ENCODE data around the gene PGAM2. TPM values are rescaled to one million over a fixed set of nuclear protein-coding genes. Genes with fewer than 3 reads are reported as not detected.
A peak's percentile ranks its signal among the peaks of the same experiment; 100 is the strongest.

The PGAM2 gene
- total RNA-seq, 1 experiment from 2014 or later, result 8.7 TPM

- Histone ChIP-seq H3K27ac (ENCODE audit: insufficient read length, low read depth, low read length) (no peak overlapping the region), H3K23me2 (ENCODE audit: insufficient read length, low read depth, low read length, poor library complexity, severe bottlenecking) (no peaks in the 10 kb centered on the region), H4K5ac (ENCODE audit: insufficient read length, low read depth, low read length) (no peak overlapping the region), H3T11ph (ENCODE audit: low read length) (no peak overlapping the region), H3K14ac (ENCODE audit: insufficient read depth, low read length) (no peak overlapping the region), H3K4me2 (ENCODE audit: insufficient read depth, insufficient read length, low read length) (no peak overlapping the region), H2BK120ac (ENCODE audit: low read depth, low read length, poor library complexity, severe bottlenecking) (no peak overlapping the region), H3K79me1 (ENCODE audit: insufficient read depth, low read depth, low read length, poor library complexity, severe bottlenecking) (no peaks in the 10 kb centered on the region), H2BK20ac (ENCODE audit: low read depth, low read length, poor library complexity, severe bottlenecking) (no peak overlapping the region), H2AK5ac (ENCODE audit: insufficient read length, low read length) (no peak overlapping the region), H4K91ac (ENCODE audit: insufficient read length, low read depth, low read length) (no peak overlapping the region), H4K20me1 (ENCODE audit: control insufficient read depth, insufficient read depth, insufficient read length) (no peaks in the 10 kb centered on the region), H2BK12ac (ENCODE audit: insufficient read length, low read depth, low read length) (no peak overlapping the region), H3K23ac (ENCODE audit: insufficient read length, low read depth, low read length) (no peak overlapping the region), H3K56ac (ENCODE audit: insufficient read length, low read depth, low read length) (no peak overlapping the region), H3K27me3 (ENCODE audit: insufficient read depth, low read length) (no peaks in the 10 kb centered on the region), H2BK15ac (ENCODE audit: low read depth, low read length) (no peak overlapping the region), H2AFZ (ENCODE audit: low read length) (no peak overlapping the region), H3K4me1 (ENCODE audit: insufficient read depth, low read length) (no peaks in the 10 kb centered on the region), H4K8ac (replicated peaks; ENCODE audit: insufficient read length, low read depth, low read length) (no peak overlapping the region), H3K9me3 (ENCODE audit: control insufficient read depth, low read depth, low read length) (no peaks in the 10 kb centered on the region), H3K9ac (ENCODE audit: extremely low read depth, insufficient read length, low read length) (no peak overlapping the region), H2BK5ac (ENCODE audit: insufficient read length, low read length) (no peak overlapping the region), H3K4ac (ENCODE audit: low read depth, low read length) (no peak overlapping the region), H3K79me2 (ENCODE audit: insufficient read depth, low read length) (peaks cover 2% of the 10 kb centered on the region; the same call in 1 of the 2 replicates), H3K18ac (ENCODE audit: insufficient read length, low read depth, low read length) (no peak overlapping the region)
- H3K4me3 Mint-ChIP-seq, result no peak overlapping the region
- no CpG with 5 or more reads among the region's 8 CpGs for WGBS (ENCODE audit: extremely low coverage, insufficient read length, low lambda C conversion rate)
- no peaks in the 10 kb centered on the region for H3K9me3 Mint-ChIP-seq
- no peak for TF ChIP-seq CTCF (conservative IDR thresholded peaks at IDR 0.05)
- no peaks in the 10 kb centered on the region for H3K27me3 Mint-ChIP-seq (ENCODE audit: low read depth)
- H3K36me3 Mint-ChIP-seq (ENCODE audit: insufficient read depth in 1 of 3, low read depth in 3 of 3), result peaks cover 9 to 48% (median 43%) of the 10 kb centered on the region in 3 experiments; a peak in 6 of 7 replicates
- H3K27ac Mint-ChIP-seq, result peak overlapping the region in 1 of 3 experiments; percentile 53; a peak in 2 of 7 replicates
- H3K4me1 Mint-ChIP-seq, result peaks cover 0 to 2% of the 10 kb centered on the region in 2 experiments; a peak in 2 of 4 replicates
- peak; percentile 8 for DNase-seq
These were observed 14.3 kb downstream of the PGAM2 start for GRCh38 chr7:44050915-44051560.

All from H9 (cell line).